Stomach (tissue), 4 donors: ENCODE results near the gene ZNF573.

Experiments
- EP300 ChIP-seq: sonication (generic); formaldehyde crosslinking; IDR thresholded peaks from one replicate; pipeline ENCODE4 v1.6.1; 2017; ENCODE audit warnings: antibody characterized with exemption
- POLR2A ChIP-seq, 4 donors: fragments of 450-650 bp; IDR thresholded peaks; one replicate each; pipeline ENCODE4 v1.6.1; 2016; ENCODE audit warnings: antibody characterized with exemption in 4 of 4, control low read depth in 2 of 4, mild to moderate bottlenecking in 1 of 4, moderate library complexity in 1 of 4
- POLR2AphosphoS5 ChIP-seq, 3 donors: sonication (generic); formaldehyde crosslinking; IDR thresholded peaks; one replicate each; pipeline ENCODE4 v1.6.1; 2016; ENCODE audit warnings: antibody characterized with exemption in 3 of 3
- TF ChIP-seq, protein P1 (sequence below), 7 experiments: fragments of 450-650 bp in 4 of 7; fragments of 200-600 bp in 3 of 7; sonication (generic) in 3 of 7; IDR thresholded peaks; one replicate each; pipeline ENCODE4 v1.5.1; 2016 to 2019; ENCODE audit warnings: antibody characterized with exemption in 7 of 7, control low read depth in 2 of 7, mild to moderate bottlenecking in 1 of 7

DNA sequence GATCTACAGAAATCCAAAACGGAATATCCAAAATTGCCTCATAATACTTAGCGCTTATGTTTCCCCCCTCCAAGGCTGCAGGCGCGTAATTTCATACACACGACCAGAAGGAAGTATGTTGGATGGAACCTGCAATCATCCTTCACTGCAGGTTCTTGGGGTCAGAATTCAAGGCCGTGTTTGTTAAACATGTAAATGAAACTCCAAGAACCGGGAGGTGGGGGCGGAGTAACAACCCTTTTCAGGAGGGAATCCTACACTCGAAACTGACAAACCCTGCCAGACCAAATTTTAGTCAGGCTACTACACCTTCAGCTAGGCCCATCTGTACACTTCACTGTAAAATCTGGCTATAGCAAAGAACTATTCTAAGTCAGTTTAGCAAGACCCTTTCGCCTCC lies 61.1 kb downstream of the ZNF573 start:
- TF ChIP-seq, protein P1, sequence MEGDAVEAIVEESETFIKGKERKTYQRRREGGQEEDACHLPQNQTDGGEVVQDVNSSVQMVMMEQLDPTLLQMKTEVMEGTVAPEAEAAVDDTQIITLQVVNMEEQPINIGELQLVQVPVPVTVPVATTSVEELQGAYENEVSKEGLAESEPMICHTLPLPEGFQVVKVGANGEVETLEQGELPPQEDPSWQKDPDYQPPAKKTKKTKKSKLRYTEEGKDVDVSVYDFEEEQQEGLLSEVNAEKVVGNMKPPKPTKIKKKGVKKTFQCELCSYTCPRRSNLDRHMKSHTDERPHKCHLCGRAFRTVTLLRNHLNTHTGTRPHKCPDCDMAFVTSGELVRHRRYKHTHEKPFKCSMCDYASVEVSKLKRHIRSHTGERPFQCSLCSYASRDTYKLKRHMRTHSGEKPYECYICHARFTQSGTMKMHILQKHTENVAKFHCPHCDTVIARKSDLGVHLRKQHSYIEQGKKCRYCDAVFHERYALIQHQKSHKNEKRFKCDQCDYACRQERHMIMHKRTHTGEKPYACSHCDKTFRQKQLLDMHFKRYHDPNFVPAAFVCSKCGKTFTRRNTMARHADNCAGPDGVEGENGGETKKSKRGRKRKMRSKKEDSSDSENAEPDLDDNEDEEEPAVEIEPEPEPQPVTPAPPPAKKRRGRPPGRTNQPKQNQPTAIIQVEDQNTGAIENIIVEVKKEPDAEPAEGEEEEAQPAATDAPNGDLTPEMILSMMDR (IDR thresholded peaks at IDR 0.05): no peak
- TF ChIP-seq POLR2A (IDR thresholded peaks at IDR 0.05) (no peak), POLR2AphosphoS5 (IDR thresholded peaks at IDR 0.05) (no peak), EP300 (no peak)
